HepG2 (cell line): Measurements from ENCODE around the gene TM4SF20. TPM values are rescaled to one million over a fixed set of nuclear protein-coding genes. Genes with fewer than 3 reads are reported as not detected.

Source experiments
- ATAC-seq: fragments of 200-7000 bp; cut with Tn5 transposase; 3 replicates; pipeline ENCODE4 v1.9.1; 2020; ENCODE audit warnings: mild to moderate bottlenecking, moderate library complexity
- Bru-seq: library from RNA; stranded (reverse); fragments of 400-500 nt; gene quantifications from one replicate; lab custom pipeline; 2021; lab: Mats Ljungman, UMichigan
- BruChase-seq, 2 experiments: library from RNA; stranded (reverse); fragments of 400-500 nt; gene quantifications; one replicate each; lab custom pipeline; 2021; lab: Mats Ljungman, UMichigan
- BruUV-seq: library from RNA; stranded (reverse); fragments of 400-500 nt; replicated peaks from 2 replicates; lab custom pipeline; 2021; lab: Mats Ljungman, UMichigan
- CTCF ChIA-PET: fragments of 300-600 bp; formaldehyde crosslinking; extraction: SDS; loops from one replicate; lab custom pipeline; 2021; ENCODE audit warnings: low total read pairs, inconsistent platforms, low intra/inter-chr PET ratio; lab: Yijun Ruan, JAX
- POLR2A ChIA-PET: fragments of 350-600 bp; sonication (Branson Sonifier 250); formaldehyde crosslinking; loops from one replicate; lab custom pipeline; 2020; ENCODE audit warnings: antibody characterized with exemption, inconsistent platforms; lab: Yijun Ruan, JAX
- DNase-seq: peaks from one replicate; pipeline ENCODE4 v3.0.0-alpha.2; 2015; ENCODE audit warnings: low spot score
- FAIRE-seq: peaks from 3 replicates; lab custom pipeline; 2011; peaks lifted over from hg19 to GRCh38; lab: Jason Lieb, UNC
- H2AFZ ChIP-seq: one replicate; pipeline ENCODE4 v1.6.1; 2011; ENCODE audit warnings: low read length, inconsistent platforms
- H3K27ac ChIP-seq: fragments of 300-600 bp; 3 replicates; pipeline ENCODE4 v1.8.0; 2011; ENCODE audit warnings: mixed run types, mild to moderate bottlenecking, mixed read lengths, low read length, inconsistent platforms; ENCODE audit not compliant: insufficient read depth; ENCODE audit errors: extremely low read length
- H3K27me3 ChIP-seq, 2 experiments: fragments of 200-600 bp in 1 of 2; 2 replicates in 1 of 2; 3 replicates in 1 of 2; pipeline versions ENCODE4 v1.6.0 to v1.8.0; 2011; ENCODE audit warnings: low read length in 2 of 2, mild to moderate bottlenecking in 2 of 2, moderate library complexity in 2 of 2, inconsistent platforms in 1 of 2; ENCODE audit not compliant: insufficient read depth in 2 of 2, control insufficient read depth in 1 of 2
- H3K36me3 ChIP-seq, 2 experiments: fragments of 200-600 bp in 1 of 2; replicated peaks in 1 of 2; 2 replicates in 1 of 2; 3 replicates in 1 of 2; pipeline versions ENCODE4 v1.5.1 to v1.8.0; 2011; ENCODE audit warnings: low read length in 2 of 2, inconsistent platforms in 1 of 2; ENCODE audit not compliant: insufficient read depth in 2 of 2, control insufficient read depth in 1 of 2
- H3K4me1 ChIP-seq: 2 replicates; pipeline ENCODE4 v1.5.1; 2012; ENCODE audit warnings: low read length, inconsistent platforms; ENCODE audit not compliant: insufficient read depth
- H3K4me2 ChIP-seq: 2 replicates; pipeline ENCODE4 v1.6.0; 2011; ENCODE audit warnings: low read depth, low read length, inconsistent platforms
- H3K4me3 ChIP-seq, 3 experiments: fragments of 200-600 bp in 1 of 3; sonication (generic), shearing (Covaris generic) in 1 of 3; replicated peaks in 1 of 3; 2 replicates each; pipeline ENCODE4 v1.5.1; 2011 to 2016; ENCODE audit warnings: low read length in 3 of 3, inconsistent platforms in 2 of 3, low read depth in 2 of 3, mild to moderate bottlenecking in 2 of 3, control low read depth in 1 of 3, mixed read lengths in 1 of 3; ENCODE audit not compliant: insufficient read depth in 1 of 3
- H3K79me2 ChIP-seq: one replicate; pipeline ENCODE4 v1.6.1; 2011; ENCODE audit warnings: low read length, inconsistent platforms; ENCODE audit not compliant: insufficient read depth
- H3K9ac ChIP-seq: 2 replicates; pipeline ENCODE4 v1.6.0; 2011; ENCODE audit warnings: mild to moderate bottlenecking, low read depth, low read length, inconsistent platforms; ENCODE audit not compliant: insufficient read depth
- H3K9me3 ChIP-seq: 2 replicates; pipeline ENCODE4 v1.5.1; 2012; ENCODE audit warnings: mild to moderate bottlenecking, low read length
- H4K20me1 ChIP-seq: 2 replicates; pipeline ENCODE4 v1.6.0; 2011; ENCODE audit warnings: inconsistent platforms, mild to moderate bottlenecking, low read length, moderate library complexity; ENCODE audit not compliant: insufficient read depth
- DMAP1 ChIP-seq: IDR thresholded peaks from 2 replicates; pipeline ENCODE4 v1.6.1; 2016
- FOXA3 ChIP-seq: IDR thresholded peaks from 2 replicates; pipeline ENCODE4 v1.6.1; 2016; ENCODE audit warnings: missing genetic modification reagents, missing compliant biosample characterization
- GTF2F1 ChIP-seq: fragments of 150-350 bp; IDR thresholded peaks from 2 replicates; pipeline ENCODE4 v1.6.1; 2014; ENCODE audit warnings: low read length
- HMGA1 ChIP-seq: sonication (generic); formaldehyde crosslinking; conservative IDR thresholded peaks from 2 replicates; pipeline ENCODE4 v1.4.0; 2020; ENCODE audit warnings: missing genetic modification reagents
- NR2F1 ChIP-seq, 2 experiments: fragments of 450-650 bp in 1 of 2; formaldehyde crosslinking in 1 of 2; IDR thresholded peaks; 2 replicates each; pipeline versions ENCODE4 v1.5.0 to v1.6.1; 2016 to 2020; ENCODE audit warnings: mild to moderate bottlenecking in 1 of 2, missing compliant biosample characterization in 1 of 2, missing genetic modification reagents in 1 of 2, moderate library complexity in 1 of 2
- SP4 ChIP-seq: sonication (generic); formaldehyde crosslinking; IDR thresholded peaks from 2 replicates; pipeline ENCODE4 v1.8.1; 2023; ENCODE audit warnings: mild to moderate bottlenecking, missing genetic modification reagents
- TCF7 ChIP-seq: sonication (generic); IDR thresholded peaks from 2 replicates; pipeline ENCODE4 v1.6.1; 2016; ENCODE audit warnings: antibody characterized with exemption, low read depth
- ZKSCAN1 ChIP-seq: fragments of 150-350 bp; IDR thresholded peaks from 2 replicates; pipeline ENCODE4 v1.6.1; 2014; ENCODE audit warnings: low read length
- ZNF367 ChIP-seq: sonication (generic); formaldehyde crosslinking; IDR thresholded peaks from 2 replicates; pipeline ENCODE4 v1.4.0; 2020; ENCODE audit warnings: missing genetic modification reagents, borderline replicate concordance
- ZNF512B ChIP-seq: sonication (generic); formaldehyde crosslinking; IDR thresholded peaks from 2 replicates; pipeline ENCODE4 v1.5.1; 2020; ENCODE audit warnings: missing genetic modification reagents, mild to moderate bottlenecking, borderline replicate concordance
- ZNF577 ChIP-seq: sonication (generic); formaldehyde crosslinking; IDR thresholded peaks from 2 replicates; pipeline ENCODE4 v1.4.0; 2020; ENCODE audit warnings: mild to moderate bottlenecking, low read depth, missing genetic modification reagents, borderline replicate concordance
- ZNF878 ChIP-seq: sonication (generic); formaldehyde crosslinking; IDR thresholded peaks from 2 replicates; pipeline ENCODE4 v1.8.1; 2023; ENCODE audit warnings: mild to moderate bottlenecking, missing genetic modification reagents, moderate library complexity
- ZSCAN31 ChIP-seq: sonication (generic); formaldehyde crosslinking; IDR thresholded peaks from 2 replicates; pipeline ENCODE4 v1.5.0; 2020; ENCODE audit warnings: low read depth, mild to moderate bottlenecking, missing genetic modification reagents
- WGBS: methylation state at CpG from one replicate; pipeline ENCODE4 v1.1.6; 2017; ENCODE audit warnings: low lambda C conversion rate; 5-methylcytosine and 5-hydroxymethylcytosine counted together
- in situ Hi-C: cut with HindIII; loops from 2 replicates; pipeline ENCODE4 v1.10.0; 2017; ENCODE audit warnings: low pct_unique_long_range_greater_than_20kb; ENCODE audit not compliant: extremely low pct_ligation_motif_present
- intact Hi-C: fragments of 100-400 bp; cut with micrococcal nuclease; formaldehyde crosslinking; loops from one replicate; pipeline ENCODE4 v1.10.0; 2022; ENCODE audit not compliant: unreplicated experiment
- long read RNA-seq, 2 experiments: library from RNA in 1 of 2; library from polyadenylated mRNA in 1 of 2; stranded (forward) in 1 of 2; unstranded in 1 of 2; transcript quantifications; one replicate each; pipeline ENCODE4 v2.0.0, GENCODE V29; 2019 to 2022
- polyA minus RNA-seq, 3 experiments: library from RNA; depleted of rRNA, polyadenylated mRNA; stranded (reverse); fragments of >200 nt; gene quantifications; 2 replicates each; pipeline ENCODE4 v1.2.3, GENCODE V29; 2011; ENCODE audit warnings: low replicate concordance in 1 of 3
- polyA plus RNA-seq, 8 experiments: library from polyadenylated mRNA; depleted of rRNA in 3 of 8; stranded (reverse) in 7 of 8; unstranded in 1 of 8; fragments of >200 nt; fragmentation: Illumina TruSeq in 4 of 8; extraction: Trizol in 4 of 8; gene quantifications; 2 replicates each; pipeline versions ENCODE4 v1.2.1 to v1.2.3, GENCODE V29; 2011 to 2016; ENCODE audit warnings: low read depth in 4 of 8, missing spikeins in 1 of 8, mixed read lengths in 1 of 8; ENCODE audit not compliant: insufficient read depth in 1 of 8
- total RNA-seq, 5 experiments: library from RNA; depleted of rRNA; stranded (reverse); fragments of >200 nt; fragmentation: Illumina TruSeq; extraction: Trizol; gene quantifications; 2 replicates each; pipeline ENCODE4 v1.2.3, GENCODE V29; 2016; ENCODE audit warnings: low read depth in 1 of 5
- TF ChIP-seq, protein P1 (sequence below): sonication (generic); formaldehyde crosslinking; IDR thresholded peaks from 2 replicates; pipeline ENCODE4 v1.4.0; 2020; ENCODE audit warnings: missing genetic modification reagents
- TF ChIP-seq, protein P2 (sequence below): sonication (generic); formaldehyde crosslinking; IDR thresholded peaks from 2 replicates; pipeline ENCODE4 v1.5.0; 2020; ENCODE audit warnings: mild to moderate bottlenecking, missing genetic modification reagents

TM4SF20 gene, protein sequence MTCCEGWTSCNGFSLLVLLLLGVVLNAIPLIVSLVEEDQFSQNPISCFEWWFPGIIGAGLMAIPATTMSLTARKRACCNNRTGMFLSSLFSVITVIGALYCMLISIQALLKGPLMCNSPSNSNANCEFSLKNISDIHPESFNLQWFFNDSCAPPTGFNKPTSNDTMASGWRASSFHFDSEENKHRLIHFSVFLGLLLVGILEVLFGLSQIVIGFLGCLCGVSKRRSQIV
- total RNA-seq (2016; rRNA removed; fragmentation: Illumina TruSeq; extraction: Trizol) (not detected in 2 replicates), polyA plus RNA-seq (2011; rRNA removed) (not detected in 2 replicates), polyA minus RNA-seq (2011; rRNA and poly(A)+ RNA removed; ENCODE audit: low replicate concordance) (0.07 TPM in 1 of 2 replicates, not detected in the other), Bru-seq, nascent RNA (percentile 3 among the genes with signal in this experiment), BruChase-seq, experiment 1, labeled RNA remaining after a 6-hour chase (not detected), BruChase-seq, experiment 2, labeled RNA remaining after a 2-hour chase (not detected)
- total RNA-seq (2016; cell fraction: cytosol; rRNA removed; fragmentation: Illumina TruSeq; extraction: Trizol; ENCODE audit: low read depth), result not detected in 2 replicates
- not detected in 2 replicates for total RNA-seq (2016; cell fraction: insoluble cytoplasmic fraction; rRNA removed; fragmentation: Illumina TruSeq; extraction: Trizol)
- not detected in 2 replicates for total RNA-seq (2016; cell fraction: membrane; rRNA removed; fragmentation: Illumina TruSeq; extraction: Trizol)
- not detected in 2 replicates for total RNA-seq (2016; cell fraction: nucleus; rRNA removed; fragmentation: Illumina TruSeq; extraction: Trizol)
- polyA plus RNA-seq (2011; cell fraction: cytosol; rRNA removed), result not detected in 2 replicates
- not detected in 2 replicates for polyA plus RNA-seq (2011; cell fraction: nucleus; rRNA removed)
- not detected in 2 replicates for polyA plus RNA-seq (2012)
- not detected in 2 replicates for polyA plus RNA-seq (2016; cell fraction: cytosol; fragmentation: Illumina TruSeq; extraction: Trizol; ENCODE audit: low read depth)
- not detected in 2 replicates for polyA plus RNA-seq (2016; cell fraction: insoluble cytoplasmic fraction; fragmentation: Illumina TruSeq; extraction: Trizol; ENCODE audit: low read depth)
- not detected in 2 replicates for polyA plus RNA-seq (2016; cell fraction: membrane; fragmentation: Illumina TruSeq; extraction: Trizol; ENCODE audit: low read depth)
- not detected in 2 replicates for polyA plus RNA-seq (2016; cell fraction: nucleus; fragmentation: Illumina TruSeq; extraction: Trizol; ENCODE audit: insufficient read depth, low read depth)
- not detected in 2 replicates for polyA minus RNA-seq (2011; cell fraction: cytosol; rRNA and poly(A)+ RNA removed)
- not detected in 2 replicates for polyA minus RNA-seq (2011; cell fraction: nucleus; rRNA and poly(A)+ RNA removed)
- long read RNA-seq, experiment 1, result 0 reads
- long read RNA-seq, experiment 2, result 0 reads

- ATAC-seq (no peak), FAIRE-seq (no peak), DNase-seq (no peak)
- Histone ChIP-seq H3K79me2 (no peaks in the 10 kb centered on the region), H4K20me1 (no peaks in the 10 kb centered on the region), H3K4me2 (no peak within 1 kb of the TSS), H3K27ac (no peak within 1 kb of the TSS), H3K4me1 (no peaks in the 10 kb centered on the region), H3K9me3 (no peaks in the 10 kb centered on the region), H3K36me3 (no peaks in the 10 kb centered on the region), H3K4me3 (no peak within 1 kb of the TSS), H3K27me3 (peaks cover 0 to 8% of the 10 kb centered on the region in 2 experiments; a peak in 1 of 5 replicates), H3K9ac (no peak within 1 kb of the TSS), H2AFZ (no peak within 1 kb of the TSS)
- in situ Hi-C loops, result no loop called here
- ChIA-PET POLR2A (no interaction called here), CTCF (no interaction called here)
- intact Hi-C loops, result no loop called here
- WGBS, result 64% methylated on average over 4 of the region's 4 CpGs
- no TSS peak for BruUV-seq
- no peak for TF ChIP-seq ZNF367 (CRISPR knock-in tag)
- TF ChIP-seq ZSCAN31, result no peak
- no peak for TF ChIP-seq ZNF878
- no peak for TF ChIP-seq DMAP1 (CRISPR knock-in tag)
- TF ChIP-seq, protein P1, sequence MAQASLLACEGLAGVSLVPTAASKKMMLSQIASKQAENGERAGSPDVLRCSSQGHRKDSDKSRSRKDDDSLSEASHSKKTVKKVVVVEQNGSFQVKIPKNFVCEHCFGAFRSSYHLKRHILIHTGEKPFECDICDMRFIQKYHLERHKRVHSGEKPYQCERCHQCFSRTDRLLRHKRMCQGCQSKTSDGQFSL (CRISPR knock-in tag), result no peak
- TF ChIP-seq SP4, result no peak
- TF ChIP-seq ZNF577 (CRISPR knock-in tag), result no peak
- no peak for TF ChIP-seq HMGA1
- TF ChIP-seq FOXA3 (CRISPR knock-in tag), result no peak
- TF ChIP-seq NR2F1 (CRISPR knock-in tag; IDR thresholded peaks at IDR 0.05), result no peak
- TF ChIP-seq TCF7, result no peak
- no peak for TF ChIP-seq ZKSCAN1
- no peak for TF ChIP-seq ZNF512B (CRISPR knock-in tag)
- TF ChIP-seq, protein P2, sequence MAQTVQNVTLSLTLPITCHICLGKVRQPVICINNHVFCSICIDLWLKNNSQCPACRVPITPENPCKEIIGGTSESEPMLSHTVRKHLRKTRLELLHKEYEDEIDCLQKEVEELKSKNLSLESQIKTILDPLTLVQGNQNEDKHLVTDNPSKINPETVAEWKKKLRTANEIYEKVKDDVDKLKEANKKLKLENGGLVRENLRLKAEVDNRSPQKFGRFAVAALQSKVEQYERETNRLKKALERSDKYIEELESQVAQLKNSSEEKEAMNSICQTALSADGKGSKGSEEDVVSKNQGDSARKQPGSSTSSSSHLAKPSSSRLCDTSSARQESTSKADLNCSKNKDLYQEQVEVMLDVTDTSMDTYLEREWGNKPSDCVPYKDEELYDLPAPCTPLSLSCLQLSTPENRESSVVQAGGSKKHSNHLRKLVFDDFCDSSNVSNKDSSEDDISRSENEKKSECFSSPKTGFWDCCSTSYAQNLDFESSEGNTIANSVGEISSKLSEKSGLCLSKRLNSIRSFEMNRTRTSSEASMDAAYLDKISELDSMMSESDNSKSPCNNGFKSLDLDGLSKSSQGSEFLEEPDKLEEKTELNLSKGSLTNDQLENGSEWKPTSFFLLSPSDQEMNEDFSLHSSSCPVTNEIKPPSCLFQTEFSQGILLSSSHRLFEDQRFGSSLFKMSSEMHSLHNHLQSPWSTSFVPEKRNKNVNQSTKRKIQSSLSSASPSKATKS, result no peak
- TF ChIP-seq GTF2F1, result no peak
Observed at GRCh38 chr2:227379095-227379494, at the start of gene TM4SF20. TM4SF20 (minus strand) TSS chr2:227379306; CDS start chr2:227379268, 38 bp downstream.
